Hepatocyte (in vitro differentiated cells): ENCODE data around the gene ZNF177. TPM values are rescaled to one million over a fixed set of nuclear protein-coding genes. Genes with fewer than 3 reads are reported as not detected.

Experiments
- DNase-seq: peaks from one replicate; pipeline ENCODE4 v3.0.0-alpha.2; 2016; ENCODE audit warnings: low spot score
- H2AFZ ChIP-seq: fragments of 200-600 bp; sonication (generic); 2 replicates; pipeline ENCODE4 v1.6.0; 2016; ENCODE audit warnings: antibody characterized with exemption, mild to moderate bottlenecking
- H3K27ac ChIP-seq: fragments of 200-600 bp; sonication (generic); 2 replicates; pipeline ENCODE4 v1.5.1; 2016; ENCODE audit warnings: mild to moderate bottlenecking
- H3K27me3 ChIP-seq: fragments of 200-600 bp; sonication (generic); 2 replicates; pipeline ENCODE4 v1.6.1; 2016
- H3K36me3 ChIP-seq: fragments of 200-600 bp; sonication (generic); replicated peaks from 2 replicates; pipeline ENCODE4 v1.5.1; 2016; ENCODE audit warnings: low read depth; ENCODE audit not compliant: insufficient read depth
- H3K4me1 ChIP-seq: fragments of 200-600 bp; sonication (generic); 2 replicates; pipeline ENCODE4 v1.5.1; 2016; ENCODE audit warnings: mild to moderate bottlenecking, moderate library complexity; ENCODE audit not compliant: insufficient read depth
- H3K4me2 ChIP-seq: fragments of 200-600 bp; sonication (generic); 2 replicates; pipeline ENCODE4 v1.6.0; 2016
- H3K4me3 ChIP-seq: fragments of 200-600 bp; sonication (generic); 2 replicates; pipeline ENCODE4 v1.5.1; 2016; ENCODE audit warnings: mild to moderate bottlenecking
- H3K79me2 ChIP-seq: fragments of 200-600 bp; sonication (generic); 2 replicates; pipeline ENCODE4 v1.6.0; 2017; ENCODE audit warnings: mild to moderate bottlenecking
- H3K9me2 ChIP-seq: fragments of 200-600 bp; sonication (generic); replicated peaks from 2 replicates; pipeline ENCODE4 v1.6.0; 2017; ENCODE audit warnings: mild to moderate bottlenecking; ENCODE audit not compliant: insufficient read depth
- H3K9me3 ChIP-seq: fragments of 200-600 bp; sonication (generic); 2 replicates; pipeline ENCODE4 v1.5.1; 2016; ENCODE audit warnings: low read depth, mild to moderate bottlenecking
- H4K20me1 ChIP-seq: fragments of 200-600 bp; sonication (generic); 2 replicates; pipeline ENCODE4 v1.6.0; 2016; ENCODE audit warnings: mild to moderate bottlenecking; ENCODE audit not compliant: insufficient read depth, poor library complexity, severe bottlenecking
- EZH2 ChIP-seq: fragments of 200-600 bp; sonication (generic); IDR thresholded peaks from 2 replicates; pipeline ENCODE4 v1.6.1; 2016; ENCODE audit warnings: antibody characterized with exemption, mild to moderate bottlenecking, borderline replicate concordance
- EZH2phosphoT487 ChIP-seq: fragments of 200-600 bp; sonication (generic); IDR thresholded peaks from one replicate; pipeline ENCODE4 v1.6.1; 2018; ENCODE audit warnings: antibody characterized with exemption, mild to moderate bottlenecking, low read depth, moderate library complexity; ENCODE audit not compliant: unreplicated experiment, severe bottlenecking
- WGBS: methylation state at CpG from one replicate; pipeline ENCODE4 v1.1.6; 2016; ENCODE audit warnings: low lambda C conversion rate; ENCODE audit errors: missing lambda C conversion rate; 5-methylcytosine and 5-hydroxymethylcytosine counted together
- polyA plus RNA-seq: library from polyadenylated mRNA; unstranded; fragments of >200 nt; fragmentation: Nextera tagmentation; extraction: Ambion mirVana; gene quantifications from 2 replicates; pipeline ENCODE4 v1.2.1, GENCODE V29; 2016
- total RNA-seq: library from RNA; depleted of rRNA; stranded (reverse); fragments of >200 nt; gene quantifications from 2 replicates; pipeline ENCODE4 v1.2.3, GENCODE V29; 2014
- TF ChIP-seq, protein P1 (sequence below): fragments of 200-600 bp; sonication (generic); IDR thresholded peaks from 2 replicates; pipeline ENCODE4 v1.5.1; 2016; ENCODE audit warnings: antibody characterized with exemption, mild to moderate bottlenecking; ENCODE audit not compliant: poor library complexity

Gene ZNF177
- total and polyA plus RNA-seq, 2 experiments from 2014 or later = 4.2 to 5.2 TPM

DNA sequence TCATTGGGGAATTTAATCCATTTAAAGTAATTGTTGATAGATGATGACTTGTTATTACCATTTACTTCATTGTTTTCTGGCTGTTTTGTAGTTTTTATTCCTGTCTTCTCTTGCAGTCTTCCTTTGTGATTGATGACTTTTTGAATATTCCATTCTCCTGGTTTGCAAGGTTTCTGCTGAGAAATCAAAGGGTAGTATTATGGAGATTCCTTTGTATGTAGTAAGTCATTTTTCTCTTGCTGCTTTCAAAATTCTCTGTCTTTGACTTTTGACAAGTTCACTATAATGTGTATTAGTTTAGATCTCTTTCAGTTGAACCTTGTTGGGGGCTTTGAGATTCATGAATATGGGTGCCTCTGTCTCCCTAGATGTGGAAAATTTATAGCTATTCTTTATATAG lies 32.8 kb upstream of the ZNF177 start:
- H4K20me1 ChIP-seq = no peaks in the 10 kb centered on the region
- H3K36me3 ChIP-seq = peaks cover 10% of the 10 kb centered on the region
- no peak for DNase-seq
- no peak overlapping the region for H2AFZ ChIP-seq
- H3K4me3 ChIP-seq = no peak overlapping the region
- H3K4me1 ChIP-seq = no peaks in the 10 kb centered on the region
- H3K27me3 ChIP-seq = no peaks in the 10 kb centered on the region
- H3K27ac ChIP-seq = no peak overlapping the region
- H3K79me2 ChIP-seq = peaks cover 81% of the 10 kb centered on the region
- H3K9me2 ChIP-seq = no peaks in the 10 kb centered on the region
- no peak for TF ChIP-seq EZH2
- H3K9me3 ChIP-seq = peaks cover 68% of the 10 kb centered on the region
- H3K4me2 ChIP-seq = no peak overlapping the region

DNA sequence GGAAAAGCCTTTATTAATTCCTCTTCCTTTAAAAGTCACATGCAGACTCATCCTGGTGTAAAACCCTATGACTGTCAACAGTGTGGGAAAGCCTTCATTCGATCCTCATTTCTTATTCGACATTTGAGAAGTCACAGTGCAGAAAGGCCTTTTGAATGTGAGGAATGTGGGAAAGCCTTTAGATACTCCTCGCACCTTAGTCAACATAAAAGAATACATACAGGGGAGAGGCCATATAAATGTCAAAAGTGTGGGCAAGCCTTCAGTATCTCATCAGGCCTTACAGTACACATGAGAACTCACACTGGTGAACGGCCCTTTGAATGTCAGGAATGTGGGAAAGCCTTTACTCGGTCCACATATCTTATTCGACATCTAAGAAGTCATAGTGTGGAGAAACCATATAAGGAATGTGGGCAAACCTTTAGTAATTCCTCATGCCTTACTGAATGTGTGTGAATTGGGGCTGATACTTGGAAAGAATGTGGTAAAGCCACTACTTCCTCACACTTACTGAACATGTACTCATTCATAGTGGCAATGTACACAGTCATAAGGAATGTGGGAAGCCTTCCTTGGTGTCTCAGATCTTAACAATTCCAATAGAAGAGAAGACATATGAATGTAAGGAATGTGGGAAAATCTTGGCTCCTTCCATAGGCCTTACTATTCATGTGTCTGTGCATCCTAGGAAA lies 20.1 kb upstream of the ZNF177 start:
- Histone ChIP-seq H2AFZ (no peak overlapping the region), H3K4me3 (no peak overlapping the region), H3K27ac (no peak overlapping the region), H3K4me1 (no peaks in the 10 kb centered on the region), H3K9me3 (peaks cover 78% of the 10 kb centered on the region), H3K4me2 (no peak overlapping the region), H4K20me1 (no peaks in the 10 kb centered on the region), H3K79me2 (no peaks in the 10 kb centered on the region), H3K27me3 (no peaks in the 10 kb centered on the region), H3K36me3 (peaks cover 29% of the 10 kb centered on the region), H3K9me2 (no peaks in the 10 kb centered on the region)
- WGBS = over 99% methylated on average over 6 of the region's 6 CpGs
- TF ChIP-seq, protein P1, sequence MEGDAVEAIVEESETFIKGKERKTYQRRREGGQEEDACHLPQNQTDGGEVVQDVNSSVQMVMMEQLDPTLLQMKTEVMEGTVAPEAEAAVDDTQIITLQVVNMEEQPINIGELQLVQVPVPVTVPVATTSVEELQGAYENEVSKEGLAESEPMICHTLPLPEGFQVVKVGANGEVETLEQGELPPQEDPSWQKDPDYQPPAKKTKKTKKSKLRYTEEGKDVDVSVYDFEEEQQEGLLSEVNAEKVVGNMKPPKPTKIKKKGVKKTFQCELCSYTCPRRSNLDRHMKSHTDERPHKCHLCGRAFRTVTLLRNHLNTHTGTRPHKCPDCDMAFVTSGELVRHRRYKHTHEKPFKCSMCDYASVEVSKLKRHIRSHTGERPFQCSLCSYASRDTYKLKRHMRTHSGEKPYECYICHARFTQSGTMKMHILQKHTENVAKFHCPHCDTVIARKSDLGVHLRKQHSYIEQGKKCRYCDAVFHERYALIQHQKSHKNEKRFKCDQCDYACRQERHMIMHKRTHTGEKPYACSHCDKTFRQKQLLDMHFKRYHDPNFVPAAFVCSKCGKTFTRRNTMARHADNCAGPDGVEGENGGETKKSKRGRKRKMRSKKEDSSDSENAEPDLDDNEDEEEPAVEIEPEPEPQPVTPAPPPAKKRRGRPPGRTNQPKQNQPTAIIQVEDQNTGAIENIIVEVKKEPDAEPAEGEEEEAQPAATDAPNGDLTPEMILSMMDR = no peak
- TF ChIP-seq EZH2phosphoT487 (no peak), EZH2 (no peak)
- no peak for DNase-seq

GRCh38 chr19:9345005-9345404 lies 17.8 kb upstream of the ZNF177 start:
- WGBS = 96% methylated on average over 2 of the region's 2 CpGs
- H3K9me3 ChIP-seq = peaks cover 77% of the 10 kb centered on the region
- H2AFZ ChIP-seq = no peak overlapping the region
- no peak overlapping the region for H3K4me3 ChIP-seq
- H3K4me1 ChIP-seq = no peaks in the 10 kb centered on the region
- H3K4me2 ChIP-seq = no peak overlapping the region
- TF ChIP-seq EZH2 (no peak), EZH2phosphoT487 (no peak)
- TF ChIP-seq, protein P1 = no peak
- H3K36me3 ChIP-seq = peaks cover 28% of the 10 kb centered on the region
- no peak overlapping the region for H3K27ac ChIP-seq
- no peaks in the 10 kb centered on the region for H3K79me2 ChIP-seq
- no peaks in the 10 kb centered on the region for H3K9me2 ChIP-seq
- no peak for DNase-seq
- H4K20me1 ChIP-seq = no peaks in the 10 kb centered on the region
- H3K27me3 ChIP-seq = no peaks in the 10 kb centered on the region

GRCh38 chr19:9348253-9348652 lies 14.6 kb upstream of the ZNF177 start:
- no peak for DNase-seq
- TF ChIP-seq, protein P1 = no peak
- no peak for TF ChIP-seq EZH2
- TF ChIP-seq EZH2phosphoT487 = no peak
- Histone ChIP-seq H3K4me3 (no peak overlapping the region), H3K4me2 (no peak overlapping the region), H3K27me3 (no peaks in the 10 kb centered on the region), H3K9me2 (no peaks in the 10 kb centered on the region), H3K4me1 (no peaks in the 10 kb centered on the region), H4K20me1 (no peaks in the 10 kb centered on the region), H3K36me3 (peaks cover 12% of the 10 kb centered on the region), H3K79me2 (no peaks in the 10 kb centered on the region), H3K9me3 (peaks cover 58% of the 10 kb centered on the region), H2AFZ (no peak overlapping the region), H3K27ac (no peak overlapping the region)
- WGBS = 97% methylated on average over 3 of the region's 3 CpGs
